ENCODE data around the gene TAS1R1.

TAS1R1 gene

DNA sequence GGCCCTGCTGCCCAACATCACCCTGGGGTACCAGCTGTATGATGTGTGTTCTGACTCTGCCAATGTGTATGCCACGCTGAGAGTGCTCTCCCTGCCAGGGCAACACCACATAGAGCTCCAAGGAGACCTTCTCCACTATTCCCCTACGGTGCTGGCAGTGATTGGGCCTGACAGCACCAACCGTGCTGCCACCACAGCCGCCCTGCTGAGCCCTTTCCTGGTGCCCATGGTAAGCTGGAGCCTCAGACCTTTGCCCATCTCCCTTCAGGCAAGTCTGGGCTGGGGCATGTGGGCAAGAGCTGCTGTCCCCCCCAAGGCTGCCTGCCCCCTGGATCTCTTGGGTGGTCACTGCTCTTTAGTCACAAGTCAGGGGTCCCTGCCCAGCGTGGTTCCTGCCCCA lies 15.9 kb downstream of the TAS1R1 start:
- Histone ChIP-seq H3K9ac (ENCODE audit: low read depth in 1 of 2, low read length in 2 of 2) (no peak overlapping the region), H3K4me3 (ENCODE audit: low read length in 2 of 2) (no peak overlapping the region), H3K4me1 (ENCODE audit: control insufficient read depth in 2 of 2, insufficient read depth in 2 of 2, low read length in 2 of 2) (no peaks in the 10 kb centered on the region), H3K36me3 (ENCODE audit: control insufficient read depth in 2 of 2, insufficient read depth in 2 of 2, low read length in 2 of 2) (no peaks in the 10 kb centered on the region), H3K9me3 (ENCODE audit: control insufficient read depth in 2 of 2, low read length in 2 of 2) (no peaks in the 10 kb centered on the region), H3K27ac (ENCODE audit: low read depth in 2 of 2, low read length in 2 of 2) (no peak overlapping the region), H3K27me3 (ENCODE audit: control insufficient read depth in 2 of 2, insufficient read depth in 2 of 2, low read length in 2 of 2) (peaks cover 0 to under 1% of the 10 kb centered on the region in 2 donors)

DNA sequence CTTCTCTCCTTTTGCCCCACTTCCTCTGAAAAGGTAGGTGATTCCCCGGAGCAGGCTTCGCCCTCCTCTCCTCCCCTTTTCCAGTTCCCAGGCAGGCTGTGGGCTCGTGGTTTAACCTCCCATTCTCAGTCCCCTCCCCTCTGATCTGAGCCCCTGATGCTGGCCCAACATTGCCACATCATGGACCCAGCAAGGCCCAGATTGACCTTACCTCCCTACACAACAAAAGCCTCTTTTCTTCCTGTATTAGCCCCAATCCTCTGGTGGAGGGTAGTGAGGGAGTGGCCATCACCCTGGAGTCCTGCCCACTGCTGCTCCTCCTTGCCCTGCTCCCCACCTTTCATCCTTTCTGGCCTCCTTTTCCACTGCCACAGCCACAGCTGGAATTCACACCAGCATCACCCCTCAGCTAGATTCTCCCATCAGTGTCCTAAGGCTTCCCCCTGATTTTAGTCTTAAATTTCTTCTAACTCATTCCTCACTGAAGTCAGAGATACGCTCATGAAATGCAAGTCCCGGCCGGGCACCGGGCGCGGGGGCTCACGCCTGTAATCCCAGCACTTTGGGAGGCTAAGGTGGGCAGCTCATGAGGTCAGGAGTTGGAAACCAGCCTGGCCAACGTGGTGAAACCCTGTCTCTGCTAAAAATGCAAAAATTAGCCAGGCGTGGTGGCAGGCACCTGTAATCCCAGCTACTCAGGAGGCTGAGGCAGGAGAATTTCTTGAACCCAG lies 17.7 kb downstream of the TAS1R1 start:
- no peak overlapping the region for H3K27ac ChIP-seq (ENCODE audit: low read depth in 2 of 2, low read length in 2 of 2)
- no peaks in the 10 kb centered on the region for H3K36me3 ChIP-seq (ENCODE audit: control insufficient read depth in 2 of 2, insufficient read depth in 2 of 2, low read length in 2 of 2)
- no peak overlapping the region for H3K9ac ChIP-seq (ENCODE audit: low read depth in 1 of 2, low read length in 2 of 2)
- H3K27me3 ChIP-seq (ENCODE audit: control insufficient read depth in 2 of 2, insufficient read depth in 2 of 2, low read length in 2 of 2), result no peaks in the 10 kb centered on the region
- H3K9me3 ChIP-seq (ENCODE audit: control insufficient read depth in 2 of 2, low read length in 2 of 2), result no peaks in the 10 kb centered on the region
- H3K4me1 ChIP-seq (ENCODE audit: control insufficient read depth in 2 of 2, insufficient read depth in 2 of 2, low read length in 2 of 2), result no peaks in the 10 kb centered on the region
- no peak overlapping the region for H3K4me3 ChIP-seq (ENCODE audit: low read length in 2 of 2)

DNA sequence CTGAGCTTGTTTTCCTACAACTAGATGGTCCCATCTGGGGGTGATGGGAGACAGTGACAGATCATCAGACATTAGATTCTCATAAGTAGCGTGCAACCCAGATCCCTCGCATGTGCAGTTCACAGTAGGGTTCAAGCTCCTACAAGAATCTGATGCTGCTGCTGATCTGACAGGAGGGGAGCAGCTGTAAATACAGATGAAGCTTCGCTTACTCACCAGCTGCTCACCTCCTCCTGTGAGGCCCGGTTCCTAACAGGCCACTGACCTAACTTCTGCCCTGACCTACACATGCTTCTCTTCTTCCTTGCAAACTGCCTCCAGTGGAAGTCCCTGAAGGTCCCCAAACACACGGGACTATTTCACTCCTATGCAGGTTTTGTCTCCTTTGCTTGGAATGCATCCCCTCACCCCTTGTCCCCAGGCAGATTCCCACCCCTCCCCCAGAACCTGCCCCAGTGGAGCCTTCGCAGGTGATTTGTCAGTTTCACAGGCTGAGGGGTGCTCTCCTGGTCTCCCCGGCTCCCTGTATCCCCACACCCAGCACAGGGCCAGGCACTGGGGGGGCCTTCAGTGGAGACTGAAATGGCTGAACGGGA lies 19.0 kb downstream of the TAS1R1 start:
- peaks cover under 1 to 2% of the 10 kb centered on the region in 2 donors for H3K4me1 ChIP-seq (ENCODE audit: control insufficient read depth in 2 of 2, insufficient read depth in 2 of 2, low read length in 2 of 2)
- no peak overlapping the region for H3K9ac ChIP-seq (ENCODE audit: low read depth in 1 of 2, low read length in 2 of 2)
- no peak overlapping the region for H3K27ac ChIP-seq (ENCODE audit: low read depth in 2 of 2, low read length in 2 of 2)
- H3K27me3 ChIP-seq (ENCODE audit: control insufficient read depth in 2 of 2, insufficient read depth in 2 of 2, low read length in 2 of 2), result no peaks in the 10 kb centered on the region
- H3K36me3 ChIP-seq (ENCODE audit: control insufficient read depth in 2 of 2, insufficient read depth in 2 of 2, low read length in 2 of 2), result no peaks in the 10 kb centered on the region
- no peaks in the 10 kb centered on the region for H3K9me3 ChIP-seq (ENCODE audit: control insufficient read depth in 2 of 2, low read length in 2 of 2)
- no peak overlapping the region for H3K4me3 ChIP-seq (ENCODE audit: low read length in 2 of 2)

DNA sequence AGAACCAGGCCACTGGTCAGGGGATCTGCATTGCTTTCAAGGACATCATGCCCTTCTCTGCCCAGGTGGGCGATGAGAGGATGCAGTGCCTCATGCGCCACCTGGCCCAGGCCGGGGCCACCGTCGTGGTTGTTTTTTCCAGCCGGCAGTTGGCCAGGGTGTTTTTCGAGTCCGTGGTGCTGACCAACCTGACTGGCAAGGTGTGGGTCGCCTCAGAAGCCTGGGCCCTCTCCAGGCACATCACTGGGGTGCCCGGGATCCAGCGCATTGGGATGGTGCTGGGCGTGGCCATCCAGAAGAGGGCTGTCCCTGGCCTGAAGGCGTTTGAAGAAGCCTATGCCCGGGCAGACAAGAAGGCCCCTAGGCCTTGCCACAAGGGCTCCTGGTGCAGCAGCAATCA lies 19.7 kb downstream of the TAS1R1 start:
- no peaks in the 10 kb centered on the region for H3K27me3 ChIP-seq (ENCODE audit: control insufficient read depth in 2 of 2, insufficient read depth in 2 of 2, low read length in 2 of 2)
- H3K4me1 ChIP-seq (ENCODE audit: control insufficient read depth in 2 of 2, insufficient read depth in 2 of 2, low read length in 2 of 2), result peaks cover 6% of the 10 kb centered on the region in 2 donors
- H3K27ac ChIP-seq (ENCODE audit: low read depth in 2 of 2, low read length in 2 of 2), result no peak overlapping the region

DNA sequence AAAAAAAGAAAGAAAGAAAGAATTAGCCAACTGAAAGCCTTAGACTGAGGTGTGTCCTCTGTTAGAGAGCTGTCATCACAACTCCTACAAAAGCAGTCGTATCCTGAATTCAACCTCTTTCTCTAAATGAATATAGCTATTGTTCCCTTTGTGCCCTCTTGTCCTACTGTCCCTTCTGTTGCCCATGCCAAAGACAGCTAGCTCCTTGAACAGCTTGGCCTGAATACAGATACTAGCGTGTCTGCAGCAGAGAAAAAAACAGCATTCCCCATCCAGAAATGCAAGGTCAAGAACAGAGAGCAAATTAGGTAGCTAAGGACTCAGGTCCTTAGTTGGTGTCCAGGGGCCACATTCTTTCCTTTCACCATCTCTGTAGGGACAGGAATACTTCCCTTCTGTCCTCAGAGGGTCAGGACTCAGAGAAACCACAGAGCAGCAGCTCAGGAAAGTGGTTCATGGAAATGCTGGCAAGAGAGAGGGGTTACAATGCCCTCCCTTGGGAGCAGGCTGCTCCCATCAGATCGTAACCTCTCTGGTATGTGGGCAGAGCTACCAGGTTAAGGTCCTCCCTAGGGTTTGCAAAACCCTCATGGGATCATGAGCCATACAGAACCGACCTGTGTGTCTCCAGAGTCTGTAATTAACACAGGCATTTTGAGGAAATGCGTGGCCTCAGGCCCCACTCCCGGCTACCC lies 22.9 kb downstream of the TAS1R1 start:
- Histone ChIP-seq H3K27ac (ENCODE audit: low read depth in 2 of 2, low read length in 2 of 2) (no peak overlapping the region), H3K4me3 (ENCODE audit: low read length in 2 of 2) (no peak overlapping the region), H3K4me1 (ENCODE audit: control insufficient read depth in 2 of 2, insufficient read depth in 2 of 2, low read length in 2 of 2) (peaks cover 30 to 32% of the 10 kb centered on the region in 2 donors), H3K9ac (ENCODE audit: low read depth in 1 of 2, low read length in 2 of 2) (no peak overlapping the region), H3K27me3 (ENCODE audit: control insufficient read depth in 2 of 2, insufficient read depth in 2 of 2, low read length in 2 of 2) (no peaks in the 10 kb centered on the region), H3K9me3 (ENCODE audit: control insufficient read depth in 2 of 2, low read length in 2 of 2) (no peaks in the 10 kb centered on the region), H3K36me3 (ENCODE audit: control insufficient read depth in 2 of 2, insufficient read depth in 2 of 2, low read length in 2 of 2) (no peaks in the 10 kb centered on the region)

More for the DNA sequence above, 19.7 kb downstream of the TAS1R1 start:
- no peaks in the 10 kb centered on the region for H3K36me3 ChIP-seq (ENCODE audit: control insufficient read depth in 2 of 2, insufficient read depth in 2 of 2, low read length in 2 of 2)
- no peaks in the 10 kb centered on the region for H3K9me3 ChIP-seq (ENCODE audit: control insufficient read depth in 2 of 2, low read length in 2 of 2)
- no peak overlapping the region for H3K9ac ChIP-seq (ENCODE audit: low read depth in 1 of 2, low read length in 2 of 2)
- no peak overlapping the region for H3K4me3 ChIP-seq (ENCODE audit: low read length in 2 of 2)

DNA sequence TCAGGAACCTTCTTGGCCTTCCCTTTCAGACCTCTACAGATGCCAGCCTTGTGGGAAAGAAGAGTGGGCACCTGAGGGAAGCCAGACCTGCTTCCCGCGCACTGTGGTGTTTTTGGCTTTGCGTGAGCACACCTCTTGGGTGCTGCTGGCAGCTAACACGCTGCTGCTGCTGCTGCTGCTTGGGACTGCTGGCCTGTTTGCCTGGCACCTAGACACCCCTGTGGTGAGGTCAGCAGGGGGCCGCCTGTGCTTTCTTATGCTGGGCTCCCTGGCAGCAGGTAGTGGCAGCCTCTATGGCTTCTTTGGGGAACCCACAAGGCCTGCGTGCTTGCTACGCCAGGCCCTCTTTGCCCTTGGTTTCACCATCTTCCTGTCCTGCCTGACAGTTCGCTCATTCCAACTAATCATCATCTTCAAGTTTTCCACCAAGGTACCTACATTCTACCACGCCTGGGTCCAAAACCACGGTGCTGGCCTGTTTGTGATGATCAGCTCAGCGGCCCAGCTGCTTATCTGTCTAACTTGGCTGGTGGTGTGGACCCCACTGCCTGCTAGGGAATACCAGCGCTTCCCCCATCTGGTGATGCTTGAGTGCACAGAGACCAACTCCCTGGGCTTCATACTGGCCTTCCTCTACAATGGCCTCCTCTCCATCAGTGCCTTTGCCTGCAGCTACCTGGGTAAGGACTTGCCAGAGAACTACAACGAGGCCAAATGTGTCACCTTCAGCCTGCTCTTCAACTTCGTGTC lies 23.7 kb downstream of the TAS1R1 start:
- Histone ChIP-seq H3K9ac (ENCODE audit: low read depth in 1 of 2, low read length in 2 of 2) (peak overlapping the region; percentile 79 to 97), H3K4me3 (ENCODE audit: low read length in 2 of 2) (peak overlapping the region; percentile 80 to 95), H3K36me3 (ENCODE audit: control insufficient read depth in 2 of 2, insufficient read depth in 2 of 2, low read length in 2 of 2) (no peaks in the 10 kb centered on the region), H3K4me1 (ENCODE audit: control insufficient read depth in 2 of 2, insufficient read depth in 2 of 2, low read length in 2 of 2) (peaks cover 30 to 32% of the 10 kb centered on the region in 2 donors), H3K27ac (ENCODE audit: low read depth in 2 of 2, low read length in 2 of 2) (peak overlapping the region; percentile 82 to 94), H3K27me3 (ENCODE audit: control insufficient read depth in 2 of 2, insufficient read depth in 2 of 2, low read length in 2 of 2) (no peaks in the 10 kb centered on the region), H3K9me3 (ENCODE audit: control insufficient read depth in 2 of 2, low read length in 2 of 2) (no peaks in the 10 kb centered on the region)

DNA sequence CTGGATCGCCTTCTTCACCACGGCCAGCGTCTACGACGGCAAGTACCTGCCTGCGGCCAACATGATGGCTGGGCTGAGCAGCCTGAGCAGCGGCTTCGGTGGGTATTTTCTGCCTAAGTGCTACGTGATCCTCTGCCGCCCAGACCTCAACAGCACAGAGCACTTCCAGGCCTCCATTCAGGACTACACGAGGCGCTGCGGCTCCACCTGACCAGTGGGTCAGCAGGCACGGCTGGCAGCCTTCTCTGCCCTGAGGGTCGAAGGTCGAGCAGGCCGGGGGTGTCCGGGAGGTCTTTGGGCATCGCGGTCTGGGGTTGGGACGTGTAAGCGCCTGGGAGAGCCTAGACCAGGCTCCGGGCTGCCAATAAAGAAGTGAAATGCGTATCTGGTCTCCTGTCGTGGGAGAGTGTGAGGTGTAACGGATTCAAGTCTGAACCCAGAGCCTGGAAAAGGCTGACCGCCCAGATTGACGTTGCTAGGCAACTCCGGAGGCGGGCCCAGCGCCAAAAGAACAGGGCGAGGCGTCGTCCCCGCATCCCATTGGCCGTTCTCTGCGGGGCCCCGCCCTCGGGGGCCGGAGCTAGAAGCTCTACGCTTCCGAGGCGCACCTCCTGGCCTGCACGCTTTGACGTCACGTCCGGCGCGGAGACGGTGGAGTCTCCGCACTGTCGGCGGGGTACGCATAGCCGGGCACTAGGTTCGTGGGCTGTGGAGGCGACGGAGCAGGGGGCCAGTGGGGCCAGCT lies 24.4 kb downstream of the TAS1R1 start, which contains the start of gene ZBTB48:
Gene ZBTB48, plus strand, starts transcription at position 621 of the 745 bp plus-strand sequence. CDS start 616 bp downstream, outside the sequence.
- H3K9ac ChIP-seq (ENCODE audit: low read depth in 1 of 2, low read length in 2 of 2), result peak within 1 kb of the TSS; percentile 81 to 97

DNA sequence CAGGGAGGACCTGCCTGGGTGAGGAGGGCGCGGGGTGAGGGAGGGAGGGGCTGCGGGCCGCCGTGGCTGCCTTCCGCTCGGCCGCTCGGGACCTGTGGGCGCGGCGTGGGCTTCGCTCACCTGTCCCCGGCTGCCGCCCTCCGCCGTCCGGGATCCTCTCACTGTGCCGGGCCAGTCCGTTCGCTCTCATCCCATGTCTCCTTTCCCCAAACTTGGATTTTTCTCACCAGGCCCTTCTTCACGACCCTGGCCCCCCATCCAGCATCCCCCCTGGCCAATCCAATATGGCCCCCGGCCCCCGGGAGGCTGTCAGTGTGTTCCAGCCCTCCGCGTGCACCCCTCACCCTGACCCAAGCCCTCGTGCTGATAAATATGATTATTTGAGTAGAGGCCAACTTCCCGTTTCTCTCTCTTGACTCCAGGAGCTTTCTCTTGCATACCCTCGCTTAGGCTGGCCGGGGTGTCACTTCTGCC lies 25.0 kb downstream of the TAS1R1 start:
- no peaks in the 10 kb centered on the region for H3K36me3 ChIP-seq (ENCODE audit: control insufficient read depth in 2 of 2, insufficient read depth in 2 of 2, low read length in 2 of 2)
- peak overlapping the region; percentile 80 to 95 for H3K4me3 ChIP-seq (ENCODE audit: low read length in 2 of 2)
- peak overlapping the region; percentile 81 to 97 for H3K9ac ChIP-seq (ENCODE audit: low read depth in 1 of 2, low read length in 2 of 2)
- H3K4me1 ChIP-seq (ENCODE audit: control insufficient read depth in 2 of 2, insufficient read depth in 2 of 2, low read length in 2 of 2), result peaks cover 30 to 32% of the 10 kb centered on the region in 2 donors
- no peaks in the 10 kb centered on the region for H3K27me3 ChIP-seq (ENCODE audit: control insufficient read depth in 2 of 2, insufficient read depth in 2 of 2, low read length in 2 of 2)
- no peaks in the 10 kb centered on the region for H3K9me3 ChIP-seq (ENCODE audit: control insufficient read depth in 2 of 2, low read length in 2 of 2)
- peak overlapping the region; percentile 91 to 94 for H3K27ac ChIP-seq (ENCODE audit: low read depth in 2 of 2, low read length in 2 of 2)

More for the DNA sequence above, 24.4 kb downstream of the TAS1R1 start, which contains the start of gene ZBTB48:
- no peaks in the 10 kb centered on the region for H3K9me3 ChIP-seq (ENCODE audit: control insufficient read depth in 2 of 2, low read length in 2 of 2)
- H3K4me1 ChIP-seq (ENCODE audit: control insufficient read depth in 2 of 2, insufficient read depth in 2 of 2, low read length in 2 of 2), result peaks cover 30 to 32% of the 10 kb centered on the region in 2 donors
- peak within 1 kb of the TSS; percentile 91 to 94 for H3K27ac ChIP-seq (ENCODE audit: low read depth in 2 of 2, low read length in 2 of 2)
- peak within 1 kb of the TSS; percentile 80 to 95 for H3K4me3 ChIP-seq (ENCODE audit: low read length in 2 of 2)
- H3K36me3 ChIP-seq (ENCODE audit: control insufficient read depth in 2 of 2, insufficient read depth in 2 of 2, low read length in 2 of 2), result no peaks in the 10 kb centered on the region
- H3K27me3 ChIP-seq (ENCODE audit: control insufficient read depth in 2 of 2, insufficient read depth in 2 of 2, low read length in 2 of 2), result no peaks in the 10 kb centered on the region
